ENCODE data around the gene LONP2.

LONP2 gene

GRCh38 chr16:48252013-48252412 is 7.9 kb downstream of the LONP2 start:
- no peak for DNase-seq (ENCODE audit: low read depth)
- no peak overlapping the region for H3K4me3 ChIP-seq (ENCODE audit: low read length)
- TF ChIP-seq, protein P1, sequence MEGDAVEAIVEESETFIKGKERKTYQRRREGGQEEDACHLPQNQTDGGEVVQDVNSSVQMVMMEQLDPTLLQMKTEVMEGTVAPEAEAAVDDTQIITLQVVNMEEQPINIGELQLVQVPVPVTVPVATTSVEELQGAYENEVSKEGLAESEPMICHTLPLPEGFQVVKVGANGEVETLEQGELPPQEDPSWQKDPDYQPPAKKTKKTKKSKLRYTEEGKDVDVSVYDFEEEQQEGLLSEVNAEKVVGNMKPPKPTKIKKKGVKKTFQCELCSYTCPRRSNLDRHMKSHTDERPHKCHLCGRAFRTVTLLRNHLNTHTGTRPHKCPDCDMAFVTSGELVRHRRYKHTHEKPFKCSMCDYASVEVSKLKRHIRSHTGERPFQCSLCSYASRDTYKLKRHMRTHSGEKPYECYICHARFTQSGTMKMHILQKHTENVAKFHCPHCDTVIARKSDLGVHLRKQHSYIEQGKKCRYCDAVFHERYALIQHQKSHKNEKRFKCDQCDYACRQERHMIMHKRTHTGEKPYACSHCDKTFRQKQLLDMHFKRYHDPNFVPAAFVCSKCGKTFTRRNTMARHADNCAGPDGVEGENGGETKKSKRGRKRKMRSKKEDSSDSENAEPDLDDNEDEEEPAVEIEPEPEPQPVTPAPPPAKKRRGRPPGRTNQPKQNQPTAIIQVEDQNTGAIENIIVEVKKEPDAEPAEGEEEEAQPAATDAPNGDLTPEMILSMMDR (IDR thresholded peaks at IDR 0.05; ENCODE audit: insufficient read depth, low read depth, low read length, missing control alignments), result no peak

DNA sequence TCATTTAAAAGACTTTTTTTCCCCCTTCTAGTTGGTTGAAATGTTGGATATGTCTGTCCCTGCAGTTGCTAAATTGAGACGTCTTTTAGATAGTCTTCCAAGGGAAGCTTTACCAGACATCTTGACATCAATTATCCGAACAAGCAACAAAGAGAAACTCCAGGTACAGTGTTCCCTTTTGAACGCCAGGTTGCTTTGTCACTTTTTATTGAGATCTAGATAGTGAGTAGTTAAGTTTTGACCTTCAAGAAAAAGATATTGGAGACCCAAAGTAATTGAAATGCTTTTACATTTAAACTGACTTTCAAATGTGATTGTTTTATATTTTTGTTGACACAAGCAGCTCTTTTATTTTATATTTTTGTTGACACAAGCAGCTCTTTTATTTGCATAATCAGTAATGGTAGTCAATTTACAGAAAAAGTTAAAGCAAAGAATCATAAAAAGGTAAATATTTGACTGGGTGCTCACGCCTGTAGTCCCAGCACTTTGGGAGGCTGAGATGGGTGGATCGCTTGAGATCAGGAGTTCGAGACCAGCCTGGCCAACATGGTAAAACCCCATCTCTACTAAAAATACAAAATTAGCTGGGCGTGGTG is 12.6 kb downstream of the LONP2 start:
- H3K4me3 ChIP-seq (ENCODE audit: low read length), result no peak overlapping the region
- TF ChIP-seq, protein P1 (IDR thresholded peaks at IDR 0.05; ENCODE audit: insufficient read depth, low read depth, low read length, missing control alignments), result no peak
- DNase-seq (ENCODE audit: low read depth), result no peak

GRCh38 chr16:48261569-48261968 is 17.5 kb downstream of the LONP2 start:
- H3K4me3 ChIP-seq (ENCODE audit: low read length), result no peak overlapping the region
- DNase-seq (ENCODE audit: low read depth), result no peak
- TF ChIP-seq, protein P1 (IDR thresholded peaks at IDR 0.05; ENCODE audit: insufficient read depth, low read depth, low read length, missing control alignments), result no peak

DNA sequence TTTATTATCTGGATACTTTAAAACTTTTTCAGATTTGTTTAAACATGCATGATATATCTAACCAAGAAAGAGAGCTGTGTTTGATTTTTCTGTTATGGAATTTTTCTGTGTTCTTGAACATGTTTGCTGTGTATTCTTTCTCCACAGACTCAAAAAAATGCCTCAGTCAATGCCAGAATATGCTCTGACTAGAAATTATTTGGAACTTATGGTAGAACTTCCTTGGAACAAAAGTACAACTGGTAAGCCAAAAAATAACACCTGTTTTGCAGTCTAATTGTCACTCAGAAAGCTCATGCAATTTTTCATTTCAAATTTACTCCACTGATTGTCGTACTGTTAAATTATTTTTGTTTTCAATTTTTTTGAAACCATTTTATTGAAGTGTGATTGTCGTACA is 18.5 kb downstream of the LONP2 start:
- H3K4me3 ChIP-seq (ENCODE audit: low read length), result no peak overlapping the region
- TF ChIP-seq, protein P1 (IDR thresholded peaks at IDR 0.05; ENCODE audit: insufficient read depth, low read depth, low read length, missing control alignments), result no peak
- no peak for DNase-seq (ENCODE audit: low read depth)

- H3K4me3 ChIP-seq (ENCODE audit: low read length), result no peak overlapping the region
- DNase-seq (ENCODE audit: low read depth), result no peak
- TF ChIP-seq, protein P1 (IDR thresholded peaks at IDR 0.05; ENCODE audit: insufficient read depth, low read depth, low read length, missing control alignments), result no peak
Observed at GRCh38 chr16:48269011-48269410, 24.9 kb downstream of the LONP2 start.

- no peak for DNase-seq (ENCODE audit: low read depth)
- TF ChIP-seq, protein P1 (IDR thresholded peaks at IDR 0.05; ENCODE audit: insufficient read depth, low read depth, low read length, missing control alignments), result no peak
Observed at GRCh38 chr16:48271728-48272127, 27.6 kb downstream of the LONP2 start.

GRCh38 chr16:48272837-48273421 is 28.8 kb downstream of the LONP2 start:
- no peak overlapping the region for H3K4me3 ChIP-seq (ENCODE audit: low read length)
- no peak for DNase-seq (ENCODE audit: low read depth)
- TF ChIP-seq, protein P1 (IDR thresholded peaks at IDR 0.05; ENCODE audit: insufficient read depth, low read depth, low read length, missing control alignments), result no peak

More at GRCh38 chr16:48271728-48272127, 27.6 kb downstream of the LONP2 start:
- H3K4me3 ChIP-seq (ENCODE audit: low read length), result no peak overlapping the region
